Stimulated activated naive B cell treated with anti-CD40 and anti-IgM and Interleukin-4, amounts not matched to agents 10 μg/mL and 1 μg/mL and 100 μg/mL, for 72 hours (primary cell): ENCODE results near the gene CDC42.
"Not testable (repeated sequence)": the region's sequence is repeated elsewhere in the genome, so short reads cannot be mapped to it uniquely, and the experiment has no call there.

ENCODE experiments used
- ATAC-seq, 2 donors: fragments of 150-1000 bp; cut with Tn5 transposase; replicated peaks; 2 replicates each; pipeline ENCODE4 v1.10.0; 2021; ENCODE audit warnings: moderate library complexity in 1 of 2
- DNase-seq: peaks from one replicate; pipeline ENCODE4 v3.0.0; 2021
- H3K27ac Mint-ChIP-seq: one replicate; pipeline ENCODE4 v1.8.0; 2022; ENCODE audit warnings: mild to moderate bottlenecking, mixed read lengths
- H3K27me3 Mint-ChIP-seq, 2 donors: one replicate each; pipeline ENCODE4 v1.8.0; 2022; ENCODE audit warnings: mixed read lengths in 2 of 2
- H3K36me3 Mint-ChIP-seq, 2 donors: one replicate each; pipeline ENCODE4 v1.8.0; 2022; ENCODE audit warnings: mixed read lengths in 2 of 2, mild to moderate bottlenecking in 1 of 2
- H3K4me1 Mint-ChIP-seq, 2 donors: one replicate each; pipeline ENCODE4 v1.8.0; 2022; ENCODE audit warnings: mixed read lengths in 2 of 2, mild to moderate bottlenecking in 1 of 2
- H3K4me3 Mint-ChIP-seq, 2 donors: one replicate each; pipeline ENCODE4 v1.8.0; 2022; ENCODE audit warnings: mild to moderate bottlenecking in 2 of 2, mixed read lengths in 2 of 2, moderate library complexity in 1 of 2
- H3K9me3 Mint-ChIP-seq, 2 donors: one replicate each; pipeline ENCODE4 v1.8.0; 2022; ENCODE audit warnings: mixed read lengths in 2 of 2, mild to moderate bottlenecking in 1 of 2

CDC42 gene

DNA sequence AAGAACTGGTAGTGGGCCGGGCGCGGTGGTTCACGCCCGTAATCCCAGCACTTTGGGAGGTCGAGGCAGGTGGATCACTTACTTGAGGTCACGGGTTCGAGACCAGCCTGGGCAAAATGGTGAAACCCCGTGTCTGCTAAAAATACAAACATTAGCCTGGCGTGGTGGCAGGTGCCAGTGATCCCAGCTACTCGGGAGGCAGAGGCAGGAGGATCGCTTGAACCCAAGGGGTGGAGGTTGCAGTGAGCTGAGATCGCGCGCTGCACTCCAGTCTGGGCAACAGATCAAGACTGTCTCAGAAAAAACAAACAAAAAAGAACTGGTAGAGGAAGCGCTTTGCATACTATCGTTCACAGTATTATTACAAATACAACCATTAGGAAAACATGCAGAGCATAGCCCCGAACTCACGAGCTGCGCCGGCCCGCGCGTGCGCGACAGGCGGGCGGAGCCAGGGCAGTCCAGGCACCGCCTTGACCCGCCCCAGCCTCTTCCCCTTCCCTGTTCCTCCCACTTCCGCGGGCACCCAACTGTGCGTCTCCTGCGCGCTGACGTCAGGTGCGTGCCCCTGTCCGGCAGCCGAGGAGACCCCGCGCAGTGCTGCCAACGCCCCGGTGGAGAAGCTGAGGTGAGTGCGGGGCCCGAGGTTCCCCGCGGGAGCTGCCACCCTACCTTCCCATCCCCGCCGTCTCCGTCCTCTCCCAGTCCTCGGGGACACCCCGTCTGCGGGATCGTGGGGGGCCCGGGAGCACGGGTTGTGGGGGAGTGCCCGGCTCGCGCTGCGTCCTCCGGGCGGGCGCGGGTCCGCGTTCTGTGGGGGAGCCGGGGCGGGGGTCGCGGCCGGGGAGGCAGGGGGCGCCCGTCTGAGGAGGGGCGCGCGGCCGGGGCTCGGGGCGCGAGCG lies at the start of gene CDC42:
TSS of gene CDC42 (plus strand) at position 595 of the 902 bp plus-strand sequence. CDS start 25,770 bp downstream, outside the sequence.
- ATAC-seq (peak; percentile 89 to 93), DNase-seq (peak; percentile 97)
- Mint-ChIP-seq H3K9me3 (no peaks in the 10 kb centered on the region), H3K36me3 (peaks cover 16 to 32% of the 10 kb centered on the region in 2 donors), H3K4me3 (peak within 1 kb of the TSS; percentile 89 to 96), H3K4me1 (peaks cover 27 to 65% of the 10 kb centered on the region in 2 donors), H3K27ac (peak within 1 kb of the TSS; percentile 98), H3K27me3 (no peaks in the 10 kb centered on the region)

DNA sequence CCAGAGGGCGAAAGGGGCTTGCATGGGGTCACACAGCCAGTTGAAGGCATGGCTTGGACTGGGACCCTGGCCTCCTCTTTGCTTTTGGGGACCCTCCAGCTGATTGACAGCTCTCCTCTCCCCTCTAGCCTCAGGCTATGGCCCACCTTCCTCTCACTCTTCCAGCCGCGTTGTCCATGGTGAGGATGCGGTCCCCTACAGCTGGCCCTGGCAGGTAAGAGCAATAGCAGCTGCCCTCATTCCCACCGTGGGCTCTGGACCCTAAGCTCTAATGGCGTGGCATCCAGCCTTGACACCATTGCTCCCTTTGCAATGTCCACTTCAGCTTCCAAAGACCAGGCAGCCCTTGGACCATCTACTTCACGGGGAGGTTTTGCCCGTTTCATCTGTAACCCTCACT lies 49.6 kb upstream of the CDC42 start:
- not testable (repeated sequence) for H3K36me3 Mint-ChIP-seq, H3K4me3 Mint-ChIP-seq, H3K27ac Mint-ChIP-seq, H3K27me3 Mint-ChIP-seq, DNase-seq, H3K4me1 Mint-ChIP-seq, H3K9me3 Mint-ChIP-seq, ATAC-seq

DNA sequence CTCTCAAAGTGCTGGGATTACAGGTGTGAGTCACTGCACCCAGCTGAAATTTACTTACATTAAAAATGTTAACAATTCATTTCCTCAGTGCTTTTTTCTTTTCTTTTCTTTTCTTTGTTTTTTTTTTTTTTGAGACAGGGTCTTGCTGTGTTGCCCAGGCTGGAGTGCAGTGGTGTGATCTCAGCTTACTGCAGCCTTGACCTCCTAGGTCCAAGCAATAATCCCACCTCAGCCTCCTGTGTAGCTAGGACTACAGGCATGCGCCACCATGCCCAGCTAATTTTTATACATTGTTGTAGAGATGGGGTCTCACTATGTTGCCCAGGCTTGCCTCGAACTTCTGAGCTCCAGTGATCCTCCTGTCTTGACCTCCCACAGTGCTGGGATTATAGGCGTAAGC lies 48.5 kb upstream of the CDC42 start:
- ATAC-seq, DNase-seq, H3K4me3 Mint-ChIP-seq, H3K9me3 Mint-ChIP-seq, H3K4me1 Mint-ChIP-seq, H3K27me3 Mint-ChIP-seq, H3K36me3 Mint-ChIP-seq, H3K27ac Mint-ChIP-seq: not testable (repeated sequence)

DNA sequence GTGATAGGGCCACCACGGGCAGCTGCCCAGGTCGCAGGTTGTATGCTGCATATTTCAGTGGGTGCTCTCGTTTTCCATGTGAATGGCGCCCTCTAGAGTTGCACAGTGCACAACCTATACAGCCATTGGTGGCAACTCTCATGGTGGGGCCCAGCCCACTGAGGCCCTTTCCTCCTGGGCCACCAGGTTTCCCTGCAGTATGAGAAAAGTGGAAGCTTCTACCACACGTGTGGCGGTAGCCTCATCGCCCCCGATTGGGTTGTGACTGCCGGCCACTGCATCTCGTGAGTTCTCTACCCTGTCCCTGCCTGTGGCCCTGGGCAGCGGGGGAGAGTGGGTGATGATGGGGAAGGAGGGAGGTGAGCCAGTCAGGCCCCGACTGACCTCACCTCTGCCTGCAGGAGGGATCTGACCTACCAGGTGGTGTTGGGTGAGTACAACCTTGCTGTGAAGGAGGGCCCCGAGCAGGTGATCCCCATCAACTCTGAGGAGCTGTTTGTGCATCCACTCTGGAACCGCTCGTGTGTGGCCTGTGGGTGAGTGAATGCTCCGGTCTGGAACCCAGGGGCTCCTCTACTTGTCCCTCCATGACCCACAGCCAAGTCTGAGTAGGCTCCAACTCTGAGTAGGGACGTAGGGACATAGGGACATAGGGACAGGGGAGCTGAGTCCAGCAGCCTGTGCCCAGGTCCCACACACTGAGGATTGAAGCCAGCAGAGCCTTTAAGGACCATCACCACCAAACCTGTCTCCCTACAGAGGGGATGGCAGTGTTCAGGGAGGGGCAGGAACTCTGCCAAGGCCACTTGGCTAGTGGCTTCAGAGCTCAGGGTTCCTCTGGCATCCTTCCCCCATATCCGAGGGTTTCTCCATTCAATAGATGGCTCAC lies 47.0 kb upstream of the CDC42 start:
- peak; percentile 60 to 71 for ATAC-seq
- H3K4me3 Mint-ChIP-seq, H3K27ac Mint-ChIP-seq, H3K4me1 Mint-ChIP-seq, H3K27me3 Mint-ChIP-seq, H3K36me3 Mint-ChIP-seq, H3K9me3 Mint-ChIP-seq, DNase-seq: not testable (repeated sequence)

DNA sequence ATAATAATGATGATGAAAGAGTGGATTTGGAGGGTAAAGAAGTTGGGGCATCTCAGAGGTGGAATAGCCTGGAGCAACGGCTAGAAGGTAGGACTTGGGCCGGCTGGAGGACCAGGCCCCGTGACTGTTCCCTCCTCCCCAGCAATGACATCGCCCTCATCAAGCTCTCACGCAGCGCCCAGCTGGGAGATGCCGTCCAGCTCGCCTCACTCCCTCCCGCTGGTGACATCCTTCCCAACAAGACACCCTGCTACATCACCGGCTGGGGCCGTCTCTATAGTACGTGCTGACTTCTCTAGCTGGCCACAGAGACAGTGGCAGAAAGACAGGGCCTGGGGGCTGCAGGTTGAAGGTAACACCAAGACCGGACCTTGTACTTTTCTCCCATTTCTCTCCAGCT lies 45.8 kb upstream of the CDC42 start:
- H3K27me3 Mint-ChIP-seq, H3K36me3 Mint-ChIP-seq, ATAC-seq: not testable (repeated sequence)

DNA sequence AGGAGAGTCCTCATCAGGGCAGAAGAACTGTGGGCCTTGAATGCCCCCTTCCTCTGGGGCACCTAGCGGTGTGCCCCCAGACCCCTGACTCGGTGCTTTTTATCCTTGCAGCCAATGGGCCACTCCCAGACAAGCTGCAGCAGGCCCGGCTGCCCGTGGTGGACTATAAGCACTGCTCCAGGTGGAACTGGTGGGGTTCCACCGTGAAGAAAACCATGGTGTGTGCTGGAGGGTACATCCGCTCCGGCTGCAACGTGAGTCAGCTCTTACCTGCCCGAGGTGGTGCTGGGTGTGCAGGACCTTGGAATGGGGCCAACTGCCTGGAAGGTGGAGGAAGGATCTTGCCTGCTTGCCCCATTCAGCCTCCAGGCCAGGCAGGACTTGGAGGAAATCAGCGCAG lies 45.2 kb upstream of the CDC42 start:
- H3K9me3 Mint-ChIP-seq, H3K4me1 Mint-ChIP-seq, ATAC-seq, H3K4me3 Mint-ChIP-seq, H3K27ac Mint-ChIP-seq, DNase-seq, H3K36me3 Mint-ChIP-seq, H3K27me3 Mint-ChIP-seq: not testable (repeated sequence)

More for the DNA sequence above, 45.8 kb upstream of the CDC42 start:
- not testable (repeated sequence) for H3K4me1 Mint-ChIP-seq, H3K9me3 Mint-ChIP-seq, DNase-seq, H3K4me3 Mint-ChIP-seq, H3K27ac Mint-ChIP-seq

DNA sequence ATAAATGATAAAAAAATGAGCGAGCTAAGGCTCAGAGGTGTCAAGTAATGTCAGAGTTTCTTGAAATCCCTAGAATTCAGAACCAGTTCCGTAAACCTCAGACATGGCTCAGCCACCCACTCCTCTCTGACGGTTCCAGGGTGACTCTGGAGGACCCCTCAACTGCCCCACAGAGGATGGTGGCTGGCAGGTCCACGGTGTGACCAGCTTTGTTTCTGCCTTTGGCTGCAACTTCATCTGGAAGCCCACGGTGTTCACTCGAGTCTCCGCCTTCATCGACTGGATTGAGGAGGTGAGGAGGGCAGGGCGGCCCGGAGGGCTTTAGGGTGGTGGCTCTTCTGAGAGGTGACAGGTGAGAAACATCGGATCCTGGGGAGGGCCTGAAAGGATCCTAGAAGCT lies 42.9 kb upstream of the CDC42 start:
- not testable (repeated sequence) for H3K27me3 Mint-ChIP-seq, DNase-seq, H3K4me1 Mint-ChIP-seq, H3K9me3 Mint-ChIP-seq, H3K4me3 Mint-ChIP-seq, H3K36me3 Mint-ChIP-seq, ATAC-seq, H3K27ac Mint-ChIP-seq

DNA sequence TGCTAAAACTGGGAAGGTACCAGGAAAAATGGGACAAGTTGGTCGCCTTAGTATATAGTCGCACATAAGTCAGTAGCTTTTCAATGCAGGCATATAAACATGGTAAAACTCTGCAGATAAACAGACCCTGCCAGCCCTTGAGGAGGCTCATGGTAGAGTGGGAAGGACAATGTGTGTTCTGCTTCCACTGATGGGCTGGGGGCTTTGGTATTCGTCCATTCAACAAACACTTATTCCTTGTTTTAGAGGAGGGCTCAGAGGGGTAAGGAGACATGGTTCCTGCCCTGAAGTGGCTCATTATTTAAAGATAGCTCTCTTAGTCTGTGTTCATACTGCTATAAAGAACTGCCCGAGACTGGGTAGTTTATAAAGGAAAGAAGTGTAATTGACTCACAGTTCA lies 39.8 kb upstream of the CDC42 start:
- not testable (repeated sequence) for H3K9me3 Mint-ChIP-seq, H3K27me3 Mint-ChIP-seq, DNase-seq, H3K36me3 Mint-ChIP-seq, ATAC-seq, H3K27ac Mint-ChIP-seq, H3K4me1 Mint-ChIP-seq, H3K4me3 Mint-ChIP-seq

DNA sequence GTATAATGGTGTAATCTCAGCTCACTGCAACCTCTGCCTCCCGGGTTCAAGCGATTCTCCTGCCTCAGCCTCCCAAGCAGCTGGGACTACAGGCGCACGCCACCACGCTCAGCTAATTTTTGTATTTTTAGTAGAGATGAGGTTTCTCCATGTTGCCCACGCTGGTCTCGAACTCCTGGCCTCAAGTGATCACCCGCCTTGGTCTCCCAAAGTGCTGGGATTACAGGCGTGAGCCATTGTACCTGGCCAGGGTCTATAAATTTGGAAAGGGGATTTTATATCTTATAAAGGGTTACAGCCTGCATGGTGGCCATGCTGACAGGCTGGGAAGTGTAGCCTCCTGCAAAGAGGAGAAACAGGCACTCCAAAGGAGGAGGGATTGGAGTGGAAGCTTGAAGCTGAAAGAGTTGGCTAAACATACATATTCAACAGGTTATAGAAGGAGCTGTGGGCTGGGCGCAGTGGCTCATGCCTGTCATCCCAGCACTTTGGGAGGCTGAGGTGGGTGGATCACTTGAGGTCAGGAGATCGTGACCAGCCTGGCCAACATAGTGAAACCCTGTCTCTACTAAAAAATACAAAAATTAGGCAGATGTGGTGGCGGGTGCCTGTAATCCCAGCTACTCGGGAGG lies 37.8 kb upstream of the CDC42 start:
- DNase-seq, H3K4me3 Mint-ChIP-seq, H3K9me3 Mint-ChIP-seq, H3K27ac Mint-ChIP-seq, H3K36me3 Mint-ChIP-seq, H3K27me3 Mint-ChIP-seq, ATAC-seq: not testable (repeated sequence)
- peaks cover 9 to 15% of the 10 kb centered on the region in 2 donors for H3K4me1 Mint-ChIP-seq

DNA sequence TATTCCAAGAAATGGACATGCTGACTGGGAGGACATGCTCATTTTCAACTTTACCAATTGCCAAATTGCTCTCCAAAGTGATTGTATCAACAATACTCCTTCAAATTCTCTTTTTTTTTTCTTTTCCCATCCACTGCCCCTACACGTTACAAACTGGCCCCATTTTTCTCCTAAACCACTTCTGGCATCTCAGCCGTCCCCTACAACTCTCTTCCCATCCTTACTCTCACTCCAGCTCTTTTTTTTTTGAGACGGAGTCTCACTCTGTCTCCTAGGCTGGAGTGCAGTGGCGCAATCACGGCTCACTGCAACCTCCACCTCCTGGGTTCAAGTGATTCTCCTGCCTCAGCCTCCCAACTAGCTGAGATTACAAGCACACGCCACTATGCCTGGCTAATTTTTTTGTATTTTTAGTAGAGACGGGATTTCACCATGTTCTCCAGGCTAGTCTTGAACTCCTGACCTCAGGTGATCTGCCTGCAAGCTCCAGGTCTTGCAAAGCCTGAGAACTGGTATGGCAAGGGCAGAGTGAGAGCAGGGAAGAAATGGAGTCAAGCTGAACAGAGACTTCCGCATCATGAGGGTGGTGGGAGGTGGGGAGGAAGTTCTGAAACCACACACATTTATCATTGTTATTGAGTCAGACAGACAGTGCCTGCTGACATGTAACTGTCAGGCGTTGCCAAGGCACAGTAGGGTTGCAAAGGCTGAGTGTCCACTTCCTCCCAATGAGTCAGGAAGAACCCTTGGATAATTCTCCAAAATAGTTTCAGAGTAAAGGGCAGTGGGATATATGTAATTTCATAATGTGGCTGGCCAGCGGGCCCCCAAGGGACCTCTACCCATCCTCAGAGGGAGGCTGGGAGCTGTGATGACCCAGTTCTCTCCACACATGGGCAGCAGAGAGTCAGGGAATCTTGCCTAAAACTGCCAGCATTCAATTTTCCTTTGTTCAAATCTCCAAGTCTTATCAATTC lies 33.6 kb upstream of the CDC42 start:
- peaks cover 0 to 2% of the 10 kb centered on the region in 2 donors for H3K9me3 Mint-ChIP-seq
- peak overlapping the region; percentile 6 to 45 for H3K4me3 Mint-ChIP-seq
- H3K4me1 Mint-ChIP-seq: peaks cover 17 to 27% of the 10 kb centered on the region in 2 donors
- no peaks in the 10 kb centered on the region for H3K36me3 Mint-ChIP-seq
- peak overlapping the region; percentile 96 for H3K27ac Mint-ChIP-seq
- no peaks in the 10 kb centered on the region for H3K27me3 Mint-ChIP-seq
- peak; percentile 72 for DNase-seq
- peak; percentile 98 for ATAC-seq

DNA sequence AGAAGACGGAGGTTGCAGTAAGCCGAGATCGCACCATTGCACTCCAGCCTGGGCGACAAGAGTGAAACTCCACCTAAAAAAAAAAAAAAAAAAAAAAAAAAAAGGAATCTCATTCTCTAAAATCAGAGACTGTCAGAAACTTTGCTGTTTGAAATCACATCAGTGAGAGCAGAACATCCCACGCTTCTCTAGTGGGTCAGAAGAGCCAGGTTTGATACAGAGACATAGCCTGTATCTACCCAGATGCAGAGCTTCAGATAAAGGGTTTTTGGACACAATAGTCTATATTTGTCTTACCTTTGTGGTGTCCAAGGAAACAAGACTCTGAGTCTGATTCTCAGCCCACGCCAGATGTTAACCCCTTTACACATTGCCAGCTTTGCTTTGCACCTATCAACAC lies 31.4 kb upstream of the CDC42 start:
- no peak for ATAC-seq
- Mint-ChIP-seq H3K4me1 (peaks cover 26 to 44% of the 10 kb centered on the region in 2 donors), H3K9me3 (peaks cover 0 to 2% of the 10 kb centered on the region in 2 donors), H3K27me3 (no peaks in the 10 kb centered on the region), H3K27ac (no peak overlapping the region), H3K4me3 (no peak overlapping the region), H3K36me3 (peaks cover 2 to 7% of the 10 kb centered on the region in 2 donors)
- no peak for DNase-seq

DNA sequence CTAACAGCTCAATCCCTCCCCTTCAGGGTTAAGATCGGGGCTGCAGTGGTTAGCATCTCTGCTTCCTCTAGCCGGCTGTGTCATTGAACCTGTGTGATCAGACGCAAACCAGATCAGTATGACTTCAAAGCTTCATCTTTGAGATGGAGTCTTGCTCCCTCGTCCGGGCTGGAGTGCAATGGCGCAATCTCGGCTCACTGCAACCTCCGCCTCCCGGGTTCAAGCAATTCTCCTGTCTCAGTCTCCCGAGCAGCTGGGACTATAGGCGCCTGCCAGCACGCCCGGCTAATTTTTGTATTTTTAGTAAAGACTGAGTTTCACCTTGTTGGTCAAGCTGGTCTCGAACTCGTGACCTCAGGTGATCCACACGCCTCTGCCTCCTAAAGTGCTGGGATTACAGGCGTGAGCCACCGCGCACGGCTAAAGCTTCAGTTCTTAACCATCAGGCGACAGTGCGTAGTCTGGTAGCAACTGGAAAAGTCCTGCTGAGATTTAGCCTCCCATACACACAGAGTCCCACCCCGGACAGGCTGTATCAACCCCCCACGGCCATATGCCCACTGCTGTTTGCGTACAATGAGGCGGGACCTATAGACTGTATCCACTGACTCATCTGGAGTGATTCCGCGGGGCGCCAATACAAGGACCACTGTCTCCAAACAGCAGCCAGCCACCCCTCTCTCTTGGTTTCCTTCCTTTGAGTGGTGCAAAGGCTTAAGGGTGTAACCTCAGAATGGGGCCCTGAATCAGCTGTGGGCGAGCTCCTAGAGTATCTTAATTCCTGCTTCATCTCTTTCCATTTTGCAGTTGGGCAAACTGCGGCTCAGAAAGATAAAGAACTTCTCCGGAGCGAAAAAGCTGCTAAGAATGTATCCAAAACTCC lies 27.8 kb upstream of the CDC42 start:
- ATAC-seq (peak; percentile 60 to 65), DNase-seq (peak; percentile 72)
- H3K36me3 Mint-ChIP-seq: peaks cover 4 to 11% of the 10 kb centered on the region in 2 donors
- H3K27me3 Mint-ChIP-seq: no peaks in the 10 kb centered on the region
- peak overlapping the region; percentile 99 for H3K27ac Mint-ChIP-seq
- peaks cover 39 to 62% of the 10 kb centered on the region in 2 donors for H3K4me1 Mint-ChIP-seq
- H3K9me3 Mint-ChIP-seq: peaks cover 0 to 1% of the 10 kb centered on the region in 2 donors
- H3K4me3 Mint-ChIP-seq: peak overlapping the region; percentile 92 to 97
